Myocyte (in vitro differentiated cells): ENCODE measurements around the gene HHATL. TPM values are rescaled to one million over a fixed set of nuclear protein-coding genes. Genes with fewer than 3 reads are reported as not detected.

Source experiments
- DNase-seq: peaks from one replicate; pipeline ENCODE4 v3.0.0-alpha.2; 2012; ENCODE audit warnings: low read depth
- total RNA-seq: library from RNA; depleted of rRNA; stranded (reverse); fragments of >200 nt; gene quantifications from 2 replicates; pipeline ENCODE4 v1.2.3, GENCODE V29; 2014

The HHATL gene
- total RNA-seq, 1 donor from 2014 or later, result 26.6 TPM

DNA sequence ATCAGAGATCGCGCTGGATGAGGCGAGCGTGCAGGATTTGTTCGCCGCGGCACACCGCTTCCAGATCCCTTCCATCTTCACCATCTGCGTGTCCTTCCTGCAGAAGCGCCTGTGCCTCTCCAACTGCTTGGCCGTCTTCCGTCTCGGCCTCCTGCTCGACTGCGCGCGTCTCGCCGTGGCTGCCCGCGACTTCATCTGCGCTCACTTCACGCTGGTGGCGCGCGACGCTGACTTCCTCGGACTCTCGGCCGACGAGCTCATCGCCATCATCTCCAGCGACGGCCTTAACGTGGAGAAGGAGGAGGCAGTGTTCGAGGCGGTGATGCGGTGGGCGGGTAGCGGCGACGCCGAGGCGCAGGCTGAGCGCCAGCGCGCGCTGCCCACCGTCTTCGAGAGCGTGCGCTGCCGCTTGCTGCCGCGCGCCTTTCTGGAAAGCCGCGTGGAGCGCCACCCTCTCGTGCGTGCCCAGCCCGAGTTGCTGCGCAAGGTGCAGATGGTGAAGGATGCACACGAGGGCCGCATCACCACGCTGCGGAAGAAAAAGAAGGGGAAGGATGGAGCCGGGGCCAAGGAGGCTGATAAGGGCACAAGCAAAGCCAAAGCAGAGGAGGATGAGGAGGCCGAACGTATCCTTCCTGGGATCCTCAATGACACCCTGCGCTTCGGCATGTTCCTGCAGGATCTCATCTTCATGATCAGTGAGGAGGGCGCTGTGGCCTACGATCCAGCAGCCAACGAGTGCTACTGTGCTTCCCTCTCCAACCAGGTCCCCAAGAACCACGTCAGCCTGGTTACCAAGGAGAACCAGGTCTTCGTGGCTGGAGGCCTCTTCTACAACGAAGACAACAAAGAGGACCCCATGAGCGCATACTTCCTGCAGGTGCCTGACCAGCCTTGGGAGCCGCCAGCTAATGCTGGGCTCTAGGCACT is 16.4 kb downstream of the HHATL start:
- DNase-seq, result no peak

DNA sequence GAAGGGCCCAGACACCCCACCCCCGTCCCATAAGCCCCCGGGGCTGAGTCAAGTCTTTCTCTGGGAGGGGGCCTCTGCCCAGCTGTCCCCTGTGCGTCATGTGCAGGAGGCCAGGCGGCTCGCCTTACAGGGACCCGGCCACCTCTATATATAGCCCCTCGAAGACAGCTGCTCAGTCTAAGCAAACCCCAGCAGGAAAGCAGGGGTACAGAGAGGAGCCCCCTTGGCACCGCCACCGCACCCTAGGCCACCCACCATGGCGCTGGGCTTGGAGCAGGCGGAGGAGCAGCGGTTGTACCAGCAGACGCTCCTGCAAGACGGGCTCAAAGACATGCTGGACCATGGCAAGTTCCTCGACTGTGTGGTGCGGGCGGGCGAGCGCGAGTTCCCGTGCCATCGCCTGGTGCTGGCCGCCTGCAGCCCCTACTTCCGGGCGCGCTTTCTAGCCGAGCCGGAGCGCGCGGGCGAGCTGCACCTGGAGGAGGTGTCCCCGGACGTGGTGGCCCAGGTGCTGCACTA is 17.2 kb downstream of the HHATL start, which contains the start of gene KLHL40:
Gene KLHL40 (plus strand): TSS at position 175 of the 519 bp plus-strand sequence. CDS start 82 bp downstream, at position 257.
- DNase-seq, result peak; percentile 91

DNA sequence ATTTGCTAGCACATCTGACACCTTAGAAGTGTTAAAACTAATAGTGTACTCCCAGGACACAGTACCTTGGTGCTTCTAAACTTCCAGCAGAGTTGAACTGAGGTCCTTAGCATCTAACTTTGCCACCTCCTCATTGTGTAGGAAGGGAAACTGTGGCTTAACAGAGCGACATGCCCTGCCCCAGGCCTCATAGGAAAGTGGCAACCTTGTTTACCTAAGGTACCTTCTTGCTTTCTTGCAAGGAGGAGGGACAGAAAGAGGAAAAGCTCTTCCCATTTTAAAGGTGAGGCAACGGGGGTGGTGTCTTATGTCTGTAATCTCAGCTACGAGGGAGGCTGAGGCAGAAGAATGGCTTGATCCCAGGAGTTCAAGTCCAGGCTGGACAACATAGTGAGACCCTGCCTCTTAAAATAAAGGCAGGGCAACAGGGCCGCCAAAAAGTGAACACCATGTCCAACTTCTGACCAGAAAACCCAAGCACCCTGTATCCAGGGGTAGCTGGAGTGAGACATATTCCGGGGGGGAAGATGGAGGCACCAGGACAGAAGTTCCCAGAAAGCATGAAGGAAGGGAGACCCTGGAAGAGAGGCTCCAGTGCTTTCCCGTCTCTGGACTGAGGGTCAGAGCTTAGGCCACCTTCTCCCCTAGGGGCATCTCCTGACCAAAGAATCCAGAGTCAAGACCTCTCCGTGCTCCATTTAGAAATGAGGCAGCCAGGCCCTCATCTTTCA is 17.8 kb downstream of the HHATL start:
- no peak for DNase-seq

DNA sequence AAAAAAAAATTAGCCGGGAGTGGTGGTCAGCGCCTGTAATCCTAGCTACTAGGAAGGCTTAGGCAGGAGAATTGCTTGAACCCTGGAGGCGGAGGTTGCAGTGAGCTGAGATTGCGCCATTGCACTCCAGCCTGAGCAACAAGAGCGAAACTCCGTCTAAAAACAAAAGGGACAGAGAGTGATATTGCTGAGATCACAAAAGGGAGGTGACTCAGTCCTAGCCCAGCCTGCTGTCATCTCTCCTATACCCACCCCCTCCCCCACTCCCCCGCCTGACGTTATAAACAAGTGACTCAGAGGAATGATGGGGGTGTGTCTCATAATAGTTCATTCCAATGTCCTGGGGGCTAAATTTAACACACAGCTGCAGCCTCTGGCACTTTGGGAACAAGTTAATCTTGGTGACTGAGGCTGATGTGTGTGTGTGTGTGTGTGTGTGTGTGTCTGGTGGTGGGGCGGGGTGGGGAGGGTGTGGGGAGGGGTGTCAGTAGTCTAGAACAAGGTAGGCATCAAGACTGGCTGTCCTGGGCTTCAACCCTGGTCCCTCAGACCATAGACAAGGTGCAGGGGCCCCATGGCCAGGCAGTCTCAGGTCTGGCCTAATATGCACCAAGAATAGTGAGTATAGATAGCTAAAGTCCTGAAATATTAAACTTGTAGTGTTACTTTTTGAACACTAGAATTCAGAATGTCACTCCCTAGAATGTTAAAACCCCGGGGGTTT is 18.6 kb downstream of the HHATL start:
- DNase-seq, result peak; percentile 99

DNA sequence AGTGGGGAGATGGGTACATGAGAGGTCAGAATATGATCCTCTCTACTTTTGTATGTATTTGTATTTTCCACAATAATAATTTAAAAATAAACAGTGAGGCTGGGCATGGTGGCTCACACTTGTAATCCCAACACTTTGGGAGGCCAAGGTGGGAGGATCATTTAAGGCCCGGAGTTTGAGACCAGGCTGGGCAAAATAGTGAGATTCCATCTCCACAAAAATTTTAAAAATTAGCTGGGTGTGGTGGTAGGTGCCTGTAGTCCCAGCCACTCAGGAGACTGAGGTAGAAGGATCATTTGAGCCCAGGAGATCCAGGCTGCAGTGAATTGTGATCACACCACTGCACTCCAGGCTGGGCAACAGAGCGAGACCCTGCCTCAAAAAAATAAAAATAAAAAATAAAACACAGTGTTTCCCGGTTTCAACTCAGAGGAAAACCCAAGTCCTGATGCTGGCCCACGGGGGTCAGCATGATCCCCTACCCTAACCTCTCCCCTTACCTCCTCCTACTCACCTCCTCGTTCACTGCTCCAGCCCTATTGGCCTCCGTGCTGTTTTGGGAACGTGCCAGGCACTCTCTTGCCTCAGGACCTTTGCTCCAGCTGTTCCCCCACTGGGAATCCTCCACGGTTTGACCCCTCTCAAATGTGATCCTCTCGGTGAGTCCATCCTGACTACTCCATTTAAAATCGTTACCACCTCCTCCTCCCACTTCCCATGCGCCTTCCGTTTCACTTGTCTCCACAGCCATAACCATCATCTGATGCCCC is 20.1 kb downstream of the HHATL start:
- no peak for DNase-seq

DNA sequence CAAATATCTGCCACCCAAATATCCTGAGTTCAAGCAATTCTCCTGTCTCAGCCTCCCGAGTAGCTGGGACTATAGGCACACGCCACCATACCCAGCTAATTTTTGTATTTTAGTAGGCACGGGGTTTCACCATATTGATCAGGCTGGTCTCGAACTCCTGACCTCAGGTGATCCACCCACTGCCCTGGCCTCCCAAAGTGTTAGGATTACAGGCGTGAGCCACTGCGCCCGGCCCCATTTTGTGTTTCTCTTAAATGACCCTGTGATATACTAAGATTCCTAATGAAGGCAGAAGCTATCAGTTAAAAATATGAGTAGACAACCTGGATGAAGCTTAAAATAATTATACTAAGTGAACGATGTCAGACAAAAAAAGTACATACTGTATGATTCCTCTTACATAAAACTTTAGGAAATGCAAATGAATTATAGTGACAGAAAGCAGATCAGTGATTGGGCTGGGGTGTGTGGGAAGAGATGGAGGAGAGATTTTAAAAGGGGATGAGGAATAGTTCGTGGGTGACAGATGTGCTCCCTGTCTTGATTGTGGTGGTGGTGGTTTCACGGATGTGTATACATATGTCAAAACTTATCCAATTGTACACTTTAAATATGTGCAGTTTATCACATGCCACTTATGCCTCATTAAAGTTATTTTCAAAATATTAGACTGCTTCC is 21.1 kb downstream of the HHATL start:
- no peak for DNase-seq

DNA sequence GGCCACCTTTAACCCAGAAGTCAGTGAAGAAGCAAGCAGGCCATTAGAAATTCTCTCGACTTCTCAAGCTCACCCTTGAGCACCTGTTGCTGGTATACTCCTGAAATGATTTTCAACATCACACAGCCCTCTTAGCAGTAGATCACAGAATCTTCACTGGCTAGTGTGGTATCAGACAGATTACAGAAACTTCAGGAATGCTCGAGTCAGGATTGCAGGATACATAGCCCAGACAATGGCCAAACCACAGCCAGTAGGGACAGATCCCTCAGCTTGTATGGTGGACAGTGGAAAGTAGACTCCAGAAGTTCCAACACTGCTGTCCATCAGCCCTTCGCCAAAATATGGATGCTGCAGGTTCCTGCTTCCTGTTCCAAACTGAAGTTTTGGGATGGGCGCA is 21.8 kb downstream of the HHATL start:
- DNase-seq, result peak; percentile 46

DNA sequence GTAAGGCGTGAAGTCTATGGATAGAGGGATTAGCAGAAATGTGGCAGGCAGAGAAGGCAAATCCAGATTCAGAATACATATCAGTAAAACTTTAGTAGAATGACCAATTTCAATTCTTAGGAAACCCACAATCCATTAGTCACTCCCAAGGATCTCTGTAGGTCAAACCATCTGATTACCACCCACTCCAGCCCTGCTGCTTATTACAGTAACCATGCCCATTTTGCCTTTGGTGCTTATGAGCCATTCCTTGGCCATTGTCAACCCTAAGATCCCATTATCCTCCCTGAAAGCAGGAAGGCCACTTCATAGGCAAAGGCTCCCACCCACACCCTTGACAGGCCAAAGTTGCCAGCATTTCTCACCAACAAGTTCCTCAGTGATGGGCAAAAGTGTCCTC is 22.3 kb downstream of the HHATL start:
- DNase-seq, result no peak

DNA sequence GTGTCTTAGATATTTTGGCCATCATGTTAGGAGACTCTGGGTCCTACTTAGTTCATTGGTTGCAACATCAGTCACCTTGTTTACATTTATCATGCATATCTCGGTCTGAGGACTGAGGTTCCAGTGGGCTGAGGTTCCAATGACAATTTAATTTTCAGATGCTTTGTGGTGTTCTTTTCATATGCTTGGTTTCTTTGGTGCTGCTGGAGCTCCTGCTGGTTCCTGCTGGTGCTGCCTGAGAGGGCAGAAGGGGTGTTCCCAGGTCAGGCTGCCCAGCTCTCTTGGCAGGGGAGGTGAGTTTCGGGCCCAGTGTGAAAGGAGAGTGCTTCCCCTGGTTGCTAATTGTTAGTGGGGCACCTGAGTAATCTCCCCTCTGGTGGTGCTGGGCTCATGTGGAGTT is 24.2 kb downstream of the HHATL start:
- DNase-seq, result no peak

DNA sequence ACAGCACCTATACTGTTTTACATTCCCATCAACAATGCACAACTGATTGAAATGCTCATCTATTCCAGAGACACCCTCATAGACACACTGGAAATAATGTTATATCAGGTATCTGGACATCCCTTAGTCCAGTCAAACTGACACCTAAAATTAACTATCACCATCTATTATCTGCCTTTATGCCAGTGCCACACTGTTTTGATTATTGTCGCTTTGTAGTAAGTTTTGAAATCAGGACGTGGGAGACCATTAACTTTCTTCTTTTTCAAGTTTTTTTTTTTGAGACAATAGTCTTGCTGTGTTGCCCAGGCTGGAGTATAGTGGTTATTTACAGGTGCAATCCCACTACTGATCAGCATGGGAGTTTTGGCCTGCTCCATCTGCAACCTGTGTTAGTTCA is 26.7 kb downstream of the HHATL start:
- no peak for DNase-seq

DNA sequence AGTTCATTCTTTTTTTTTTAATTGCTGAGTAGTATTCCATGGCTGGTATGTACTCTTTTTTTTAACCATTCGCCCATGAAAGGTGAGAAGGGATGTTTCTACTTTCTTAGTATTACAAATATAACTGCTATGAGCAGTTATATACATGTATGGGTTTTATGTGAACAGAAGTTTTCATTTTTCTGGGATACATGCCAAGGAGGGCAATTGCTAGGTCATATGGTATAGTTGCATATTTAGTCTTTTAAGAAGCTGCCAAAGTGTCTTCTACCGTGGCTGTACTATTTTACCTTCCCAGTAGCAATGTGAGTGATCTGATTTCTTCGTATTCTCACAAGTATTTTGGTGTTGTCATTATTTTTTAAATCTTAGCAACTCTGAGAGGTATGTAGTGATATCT is 28.5 kb downstream of the HHATL start:
- no peak for DNase-seq

DNA sequence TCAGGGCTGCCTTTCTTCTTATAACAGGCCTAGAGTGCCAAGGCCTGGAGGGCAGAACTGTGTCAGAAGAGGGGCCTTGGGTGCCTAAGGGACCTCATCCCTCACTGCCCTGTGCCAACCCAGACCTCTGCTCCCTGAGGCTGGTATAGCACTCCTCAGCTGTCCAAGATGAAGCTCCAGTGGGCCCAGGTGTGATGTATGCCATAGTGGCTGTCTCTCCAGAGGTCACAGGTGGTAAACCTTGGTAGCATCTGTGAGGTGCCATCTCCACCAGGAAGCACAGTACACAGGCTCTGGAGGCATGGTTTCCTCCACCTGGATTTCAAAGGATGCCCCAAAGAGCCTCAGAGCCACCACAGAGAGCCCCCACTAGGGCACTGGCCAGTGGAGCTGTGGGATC is 29.5 kb downstream of the HHATL start:
- DNase-seq, result no peak

DNA sequence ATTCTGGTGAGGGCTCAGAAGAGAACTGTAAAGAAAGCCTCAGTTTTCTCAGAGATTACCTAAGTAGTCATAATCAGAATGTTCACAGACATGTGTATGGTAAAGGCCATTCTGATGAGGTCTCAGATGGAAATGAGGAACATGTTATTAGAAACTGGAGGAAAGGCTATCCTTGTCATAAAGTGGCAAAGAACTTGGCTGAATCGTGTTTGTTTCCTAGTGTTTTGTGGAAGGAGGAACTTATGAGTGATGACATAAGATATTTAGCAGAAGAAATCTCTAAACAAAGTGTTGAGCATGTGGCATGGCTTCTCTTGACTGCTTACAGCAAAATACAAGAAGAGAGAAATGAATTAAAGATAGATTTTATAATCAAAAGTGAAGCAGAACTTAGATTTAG is 30.1 kb downstream of the HHATL start:
- DNase-seq, result no peak

DNA sequence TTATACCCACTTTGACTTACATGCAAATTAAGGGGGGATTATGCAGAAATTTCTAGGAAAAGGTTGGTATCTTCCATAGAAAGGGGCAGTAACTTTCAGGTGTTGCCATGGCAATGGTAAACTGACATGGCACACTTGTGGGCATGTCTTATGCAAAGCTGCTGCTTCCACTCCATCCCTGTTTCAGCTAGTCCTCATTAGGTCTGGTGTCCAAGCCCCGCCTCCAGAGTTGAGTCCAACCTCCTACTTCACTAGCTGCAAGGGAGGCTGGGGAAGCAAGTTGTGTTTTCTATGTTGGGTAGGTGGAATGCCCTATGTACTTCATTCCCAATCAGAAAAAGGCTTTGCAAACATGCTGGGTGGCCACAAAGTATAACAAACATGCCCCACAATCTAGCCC is 31.9 kb downstream of the HHATL start:
- DNase-seq, result no peak

DNA sequence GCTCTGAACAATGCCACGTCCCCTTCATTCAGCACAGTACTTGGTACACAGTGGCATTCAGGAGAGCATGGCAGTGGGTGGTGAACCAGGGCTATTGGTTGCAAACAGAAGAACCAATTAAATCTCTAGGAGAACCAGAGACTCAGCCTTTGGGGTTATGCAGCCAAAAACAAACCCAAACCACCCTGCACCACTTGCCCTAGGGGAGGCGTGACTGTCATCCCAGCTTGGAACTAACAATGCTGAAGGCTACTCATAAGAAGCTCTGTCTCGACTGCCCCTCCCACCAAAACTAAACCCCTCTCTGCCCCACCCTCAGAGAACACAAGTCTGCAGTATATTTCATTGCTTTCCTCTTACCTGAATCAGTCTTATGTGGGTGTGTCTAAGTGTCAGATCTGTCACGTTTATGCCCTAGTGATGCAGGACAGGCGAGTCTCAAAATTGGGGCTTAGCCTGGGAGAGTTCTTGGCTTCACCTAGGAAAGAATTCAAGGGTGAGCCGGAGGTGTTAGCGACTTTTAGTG is 32.5 kb downstream of the HHATL start:
- no peak for DNase-seq

DNA sequence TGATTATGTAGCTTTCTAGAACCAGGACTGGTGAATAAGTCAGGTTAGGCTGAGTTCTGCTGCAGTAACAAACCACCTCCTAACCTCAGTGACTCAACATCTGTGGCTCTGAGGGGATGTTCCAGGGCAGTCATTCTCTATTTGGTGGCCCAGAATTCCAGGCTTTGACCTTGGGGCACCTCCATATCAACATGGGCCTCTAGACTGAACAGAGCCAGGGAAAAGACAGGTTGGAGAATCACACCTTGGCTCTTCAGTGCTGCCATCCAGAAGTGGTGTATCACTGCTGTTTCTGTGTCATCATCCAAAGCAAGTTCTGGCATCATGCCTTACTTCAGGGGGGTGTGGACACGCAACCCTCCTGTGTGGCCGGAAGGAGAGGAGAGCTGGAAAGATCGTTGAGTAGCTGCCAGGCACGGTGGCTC is 33.8 kb downstream of the HHATL start:
- peak; percentile 37 for DNase-seq

DNA sequence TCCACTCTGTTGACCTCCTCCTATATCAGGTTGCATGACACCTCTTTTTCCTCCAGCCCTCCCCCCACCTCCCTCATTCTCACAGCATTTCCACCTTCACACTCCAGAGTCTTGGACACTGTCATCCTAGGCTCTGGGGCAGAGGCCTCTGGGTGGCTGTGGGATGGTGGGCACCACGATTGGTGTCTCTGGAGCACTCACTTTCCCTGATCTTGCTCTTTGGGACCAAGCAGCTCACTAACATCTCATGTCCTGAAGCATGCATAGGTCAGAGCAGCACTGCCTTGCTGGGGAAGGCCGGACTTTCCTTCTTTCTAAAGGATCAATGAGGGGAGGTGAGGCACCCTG is 34.2 kb downstream of the HHATL start:
- DNase-seq, result no peak

DNA sequence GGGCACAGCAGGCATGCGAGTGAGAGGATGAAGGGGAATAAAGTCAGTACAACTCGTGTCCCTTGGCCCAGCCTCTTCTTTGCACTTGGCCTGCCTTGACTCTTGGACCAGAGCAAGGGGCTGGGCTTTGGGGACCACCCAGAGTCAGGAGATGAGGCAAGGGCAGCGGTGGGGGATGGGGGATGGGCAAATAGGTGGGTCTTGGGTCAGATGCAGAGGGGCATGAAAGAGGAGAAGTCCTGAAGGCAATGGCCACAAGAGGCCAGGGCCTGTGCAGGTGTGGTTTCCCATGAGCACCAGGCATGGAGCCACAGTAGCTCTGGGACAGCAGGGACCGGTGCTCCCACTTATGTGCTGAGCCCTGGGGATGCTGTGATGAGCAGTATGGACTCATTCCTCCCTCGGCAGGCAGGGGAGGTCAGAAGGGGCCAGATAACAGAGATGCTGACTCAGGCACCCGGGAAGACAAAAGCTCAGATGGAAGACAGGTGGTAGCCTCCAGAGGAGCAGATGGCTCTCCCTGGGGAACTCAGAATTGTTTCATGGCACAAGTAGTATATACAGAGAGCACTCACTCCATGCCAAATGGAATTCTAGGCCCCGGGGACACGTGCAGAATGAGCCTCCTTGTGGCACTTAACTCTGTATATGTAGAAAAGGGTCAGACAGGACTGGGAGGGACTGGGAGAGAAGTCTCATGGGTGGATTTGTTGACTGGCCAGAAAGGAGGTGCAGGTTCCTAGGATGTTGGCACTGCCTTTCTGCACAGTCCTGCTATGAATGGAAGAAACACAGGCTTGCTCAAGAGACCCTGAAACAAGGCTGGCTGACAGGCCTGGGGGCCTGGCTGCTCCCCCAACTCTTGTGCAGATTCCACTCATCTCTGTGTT is 34.8 kb downstream of the HHATL start:
- peak; percentile 97 for DNase-seq

DNA sequence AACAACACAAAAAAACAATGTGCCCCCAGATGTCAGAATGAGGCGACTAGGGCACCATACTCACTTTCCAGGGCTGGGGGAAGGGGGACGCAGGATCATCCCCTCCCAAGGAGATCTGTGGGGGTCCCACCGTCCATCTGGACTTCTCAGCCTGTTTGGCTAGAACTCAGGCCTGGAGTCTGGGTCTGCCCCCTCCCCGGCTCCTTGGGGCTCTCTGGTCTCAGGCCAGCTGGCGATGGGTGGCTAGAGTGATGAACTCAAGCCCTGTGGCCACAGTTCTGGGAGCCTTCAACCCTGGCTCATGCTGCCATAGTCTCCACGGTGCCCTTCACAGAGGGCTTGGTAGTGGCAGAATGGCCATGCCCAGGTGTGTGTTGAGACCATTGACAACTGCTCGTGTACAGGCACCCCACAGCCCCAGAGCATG is 35.5 kb downstream of the HHATL start:
- peak; percentile 46 for DNase-seq
